Endothelial cell of umbilical vein (primary cell): ENCODE results near the gene GRSF1. TPM values are rescaled to one million over a fixed set of nuclear protein-coding genes. Genes with fewer than 3 reads are reported as not detected.

Experiments used
- BruUV-seq: library from RNA; stranded (reverse); fragments of 400-500 nt; replicated peaks from 2 replicates; lab custom pipeline; 2021; lab: Mats Ljungman, UMichigan
- CTCF ChIA-PET: fragments of 300-600, 350-600 bp; sonication (Branson Sonifier 250); formaldehyde crosslinking; loops from one replicate; lab custom pipeline; 2021; ENCODE audit warnings: antibody characterized with exemption, inconsistent platforms; lab: Charles Lee
- POLR2A ChIA-PET: fragments of 300-600, 350-600 bp; sonication (Branson Sonifier 250); formaldehyde crosslinking; loops from one replicate; lab custom pipeline; 2021; ENCODE audit warnings: antibody characterized with exemption, inconsistent platforms; lab: Charles Lee
- DNase-seq: peaks from one replicate; pipeline ENCODE4 v3.0.0-alpha.2; 2011; ENCODE audit warnings: low read depth, low spot score
- FAIRE-seq: peaks from 2 replicates; lab custom pipeline; 2011; peaks lifted over from hg19 to GRCh38; lab: Jason Lieb, UNC
- H2AFZ ChIP-seq: 2 replicates; pipeline ENCODE4 v1.6.0; 2012; ENCODE audit warnings: low read depth, low read length, control low read depth, inconsistent platforms
- H3K27ac ChIP-seq: 2 replicates; pipeline ENCODE4 v1.5.1; 2011; ENCODE audit warnings: low read depth, mild to moderate bottlenecking, control low read depth, low read length, moderate library complexity; ENCODE audit not compliant: insufficient read depth
- H3K27me3 ChIP-seq, 2 experiments: 2 replicates each; pipeline versions ENCODE4 v1.6.0 to v1.6.1; 2011; ENCODE audit warnings: low read length in 2 of 2, mixed read lengths in 1 of 2; ENCODE audit not compliant: control insufficient read depth in 2 of 2, insufficient read depth in 2 of 2
- H3K36me3 ChIP-seq, 2 experiments: 2 replicates in 1 of 2; 3 replicates in 1 of 2; pipeline ENCODE4 v1.5.1; 2011; ENCODE audit warnings: low read length in 2 of 2, mild to moderate bottlenecking in 1 of 2, moderate library complexity in 1 of 2; ENCODE audit not compliant: control insufficient read depth in 2 of 2, insufficient read depth in 2 of 2; ENCODE audit errors: extremely low read depth in 1 of 2
- H3K4me1 ChIP-seq: 3 replicates; pipeline ENCODE4 v1.5.1; 2011; ENCODE audit warnings: mild to moderate bottlenecking, low read length; ENCODE audit not compliant: control insufficient read depth, insufficient read depth; ENCODE audit errors: extremely low read depth
- H3K4me2 ChIP-seq: 2 replicates; pipeline ENCODE4 v1.6.1; 2011; ENCODE audit warnings: low read length, control low read depth, mixed read lengths; ENCODE audit not compliant: insufficient read depth
- H3K4me3 ChIP-seq, 3 experiments: fragments of 200-600 bp in 1 of 3; sonication (generic), shearing (Covaris generic) in 1 of 3; replicated peaks in 1 of 3; 2 replicates each; pipeline ENCODE4 v1.5.1; 2011 to 2016; ENCODE audit warnings: control low read depth in 3 of 3, low read length in 3 of 3, mild to moderate bottlenecking in 2 of 3, inconsistent platforms in 1 of 3, low read depth in 1 of 3, moderate library complexity in 1 of 3; ENCODE audit not compliant: insufficient read depth in 1 of 3
- H3K79me2 ChIP-seq: 2 replicates; pipeline ENCODE4 v1.6.0; 2012; ENCODE audit warnings: low read length, inconsistent platforms; ENCODE audit not compliant: control insufficient read depth, insufficient read depth
- H3K9ac ChIP-seq: replicated peaks from 2 replicates; pipeline ENCODE3; 2011; ENCODE audit warnings: low read length, control low read depth; ENCODE audit not compliant: insufficient read depth; ENCODE audit errors: extremely low read depth
- H3K9me1 ChIP-seq: replicated peaks from 3 replicates; pipeline ENCODE4 v1.6.0; 2011; ENCODE audit warnings: mild to moderate bottlenecking, low read length; ENCODE audit not compliant: control insufficient read depth, insufficient read depth; ENCODE audit errors: extremely low read depth
- H3K9me3 ChIP-seq: replicated peaks from 2 replicates; pipeline ENCODE4 v1.5.1; 2012; ENCODE audit warnings: low read length, inconsistent platforms; ENCODE audit not compliant: control insufficient read depth, insufficient read depth
- H4K20me1 ChIP-seq: replicated peaks from 2 replicates; pipeline ENCODE3; 2011; ENCODE audit warnings: mild to moderate bottlenecking, low read length; ENCODE audit not compliant: control insufficient read depth, insufficient read depth; ENCODE audit errors: extremely low read depth
- CTCF ChIP-seq, 2 donors: IDR thresholded peaks; 1 replicate in 1 of 2; 2 replicates in 1 of 2; pipeline ENCODE4 v1.5.1; 2011; ENCODE audit warnings: low read length in 2 of 2, mild to moderate bottlenecking in 2 of 2, moderate library complexity in 2 of 2, control low read depth in 1 of 2, inconsistent platforms in 1 of 2, low read depth in 1 of 2; ENCODE audit not compliant: insufficient read depth in 1 of 2; ENCODE audit errors: extremely low read depth in 1 of 2
- EZH2 ChIP-seq: IDR thresholded peaks from 2 replicates; pipeline ENCODE4 v1.6.1; 2012; ENCODE audit warnings: borderline replicate concordance, low read depth, mild to moderate bottlenecking, moderate library complexity, low read length, inconsistent platforms; ENCODE audit not compliant: severe bottlenecking
- FOS ChIP-seq: IDR thresholded peaks from 2 replicates; pipeline ENCODE4 v1.6.1; 2011; ENCODE audit warnings: mild to moderate bottlenecking, low read length, moderate library complexity, borderline replicate concordance; ENCODE audit not compliant: insufficient read depth
- GATA2 ChIP-seq: IDR thresholded peaks from 2 replicates; pipeline ENCODE4 v1.7.0; 2011; ENCODE audit warnings: low read depth, mild to moderate bottlenecking, moderate library complexity, mixed read lengths, low read length; ENCODE audit not compliant: insufficient read length, insufficient read depth
- JUN ChIP-seq: IDR thresholded peaks from 2 replicates; pipeline ENCODE4 v1.6.1; 2011; ENCODE audit warnings: borderline replicate concordance, low read depth; ENCODE audit not compliant: insufficient read length, insufficient read depth
- MYC ChIP-seq: IDR thresholded peaks from one replicate; pipeline ENCODE4 v1.6.1; 2011; ENCODE audit warnings: mild to moderate bottlenecking, low read depth, low read length
- POLR2A ChIP-seq: IDR thresholded peaks from 2 replicates; pipeline ENCODE4 v1.6.1; 2012; ENCODE audit warnings: low read depth, mild to moderate bottlenecking, control low read depth, low read length
- POLR2AphosphoS5 ChIP-seq: IDR thresholded peaks from 2 replicates; pipeline ENCODE4 v1.6.1; 2012; ENCODE audit warnings: low read depth, mild to moderate bottlenecking, control low read depth, low read length, moderate library complexity; ENCODE audit not compliant: insufficient read depth
- dilution Hi-C: fragments of 300-500 bp; cut with MboI; formaldehyde crosslinking; loops from one replicate; pipeline ENCODE4 v1.15.0; 2019; ENCODE audit warnings: low sequenced_read_pairs; ENCODE audit not compliant: extremely low pct_ligation_motif_present
- intact Hi-C: fragments of 100-400 bp; cut with micrococcal nuclease; formaldehyde crosslinking; loops from one replicate; pipeline ENCODE4 v1.10.0; 2022
- polyA plus RNA-seq, 4 experiments: library from polyadenylated mRNA; depleted of rRNA in 3 of 4; stranded (reverse) in 3 of 4; unstranded in 1 of 4; fragments of >200 nt; gene quantifications; 2 replicates each; pipeline versions ENCODE4 v1.2.1 to v1.2.3, GENCODE V29; 2011 to 2012; ENCODE audit warnings: missing spikeins in 1 of 4
- total RNA-seq: library from RNA; stranded (reverse); gene quantifications from 2 replicates; pipeline ENCODE4 v1.2.3, GENCODE V29; 2021
- TF ChIP-seq, protein P1 (sequence below): IDR thresholded peaks from 2 replicates; pipeline ENCODE4 v1.6.1; 2011; ENCODE audit not compliant: insufficient read depth, insufficient read length

The GRSF1 gene
- total and polyA plus RNA-seq, 2 donors (not counting 3 experiments of a cell fraction or from before 2014, with no cell fraction given), result 29.1 to 70.7 TPM

GRCh38 chr4:70816894-70817293, 22.8 kb downstream of the GRSF1 start:
- H3K36me3 ChIP-seq, result peaks cover 9 to 12% of the 10 kb centered on the region in 2 experiments
- BruUV-seq, result no TSS peak
- H3K4me1 ChIP-seq, result no peaks in the 10 kb centered on the region
- CTCF ChIA-PET, result no interaction called here
- FAIRE-seq (no peak), DNase-seq (no peak)
- no peaks in the 10 kb centered on the region for H3K27me3 ChIP-seq
- no peak overlapping the region for H3K9ac ChIP-seq
- H3K4me2 ChIP-seq, result no peak overlapping the region
- no peaks in the 10 kb centered on the region for H3K9me3 ChIP-seq
- H3K9me1 ChIP-seq, result no peaks in the 10 kb centered on the region
- no peaks in the 10 kb centered on the region for H4K20me1 ChIP-seq
- no peak overlapping the region for H3K4me3 ChIP-seq
- no peak overlapping the region for H3K27ac ChIP-seq
- intact Hi-C loops (no loop called here), dilution Hi-C loops (no loop called here)
- H3K79me2 ChIP-seq, result no peaks in the 10 kb centered on the region
- TF ChIP-seq GATA2 (no peak), POLR2AphosphoS5 (no peak), JUN (no peak), POLR2A (no peak), MYC (no peak), EZH2 (no peak), CTCF (IDR thresholded peaks at IDR 0.05; ENCODE audit: extremely low read depth in 1 of 2, insufficient read depth in 1 of 2, low read depth in 1 of 2, low read length in 2 of 2) (no peak), FOS (no peak)
- TF ChIP-seq, protein P1, sequence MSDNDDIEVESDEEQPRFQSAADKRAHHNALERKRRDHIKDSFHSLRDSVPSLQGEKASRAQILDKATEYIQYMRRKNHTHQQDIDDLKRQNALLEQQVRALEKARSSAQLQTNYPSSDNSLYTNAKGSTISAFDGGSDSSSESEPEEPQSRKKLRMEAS, result no peak
- POLR2A ChIA-PET, result no interaction called here
- no peak overlapping the region for H2AFZ ChIP-seq
